ENCODE results near the gene SPPL2B. TPM values are rescaled to one million over a fixed set of nuclear protein-coding genes. Genes with fewer than 3 reads are reported as not detected.
A peak's percentile ranks its signal among the peaks of the same experiment; 100 is the strongest.
"Not testable (repeated sequence)": the region's sequence is repeated elsewhere in the genome, so short reads cannot be mapped to it uniquely, and the experiment has no call there.

SPPL2B gene
- total RNA-seq, 1 donor from 2014 or later = 69.7 TPM

GRCh38 chr19:2342656-2343288 lies 14.3 kb downstream of the SPPL2B start:
- Mint-ChIP-seq H3K27ac (no peak overlapping the region), H3K9me3 (no peaks in the 10 kb centered on the region), H3K36me3 (ENCODE audit: low read depth) (peaks cover 7% of the 10 kb centered on the region), H3K4me1 (no peaks in the 10 kb centered on the region), H3K27me3 (no peaks in the 10 kb centered on the region), H3K4me3 (no peak overlapping the region)
- DNase-seq = no peak
- intact Hi-C loops (cut with micrococcal nuclease) = no loop called here

- Mint-ChIP-seq H3K4me3 (no peak overlapping the region), H3K9me3 (no peaks in the 10 kb centered on the region), H3K36me3 (ENCODE audit: low read depth) (peaks cover 7% of the 10 kb centered on the region), H3K27ac (no peak overlapping the region), H3K4me1 (no peaks in the 10 kb centered on the region), H3K27me3 (no peaks in the 10 kb centered on the region)
- DNase-seq = no peak
- intact Hi-C loops (cut with micrococcal nuclease) = no loop called here
Observed at GRCh38 chr19:2343289-2343982, 15.0 kb downstream of the SPPL2B start.

GRCh38 chr19:2344381-2344870 lies 15.9 kb downstream of the SPPL2B start:
- intact Hi-C loops (cut with micrococcal nuclease) = no loop called here
- no peak overlapping the region for H3K4me3 Mint-ChIP-seq

GRCh38 chr19:2345076-2345475 lies 16.6 kb downstream of the SPPL2B start:
- no peak for DNase-seq
- Mint-ChIP-seq H3K4me3 (no peak overlapping the region), H3K36me3 (ENCODE audit: low read depth) (peaks cover 7% of the 10 kb centered on the region), H3K27ac (no peak overlapping the region), H3K9me3 (no peaks in the 10 kb centered on the region), H3K27me3 (no peaks in the 10 kb centered on the region), H3K4me1 (no peaks in the 10 kb centered on the region)
- intact Hi-C loops (cut with micrococcal nuclease) = no loop called here

More at GRCh38 chr19:2344381-2344870, 15.9 kb downstream of the SPPL2B start:
- no peak for DNase-seq
- H3K27ac Mint-ChIP-seq = no peak overlapping the region
- no peaks in the 10 kb centered on the region for H3K9me3 Mint-ChIP-seq
- H3K36me3 Mint-ChIP-seq (ENCODE audit: low read depth) = peaks cover 7% of the 10 kb centered on the region
- H3K27me3 Mint-ChIP-seq = no peaks in the 10 kb centered on the region
- H3K4me1 Mint-ChIP-seq = no peaks in the 10 kb centered on the region

GRCh38 chr19:2345794-2346663 lies 17.5 kb downstream of the SPPL2B start:
- H3K9me3 Mint-ChIP-seq = no peaks in the 10 kb centered on the region
- H3K27ac Mint-ChIP-seq = peak overlapping the region; percentile 23
- intact Hi-C loops (cut with micrococcal nuclease) = no loop called here

GRCh38 chr19:2349818-2350217 lies 21.3 kb downstream of the SPPL2B start:
- DNase-seq; H3K27ac Mint-ChIP-seq; intact Hi-C loops (cut with micrococcal nuclease); H3K36me3 Mint-ChIP-seq (ENCODE audit: low read depth); H3K9me3 Mint-ChIP-seq; H3K27me3 Mint-ChIP-seq; H3K4me1 Mint-ChIP-seq; H3K4me3 Mint-ChIP-seq: not testable (repeated sequence)

More at GRCh38 chr19:2345794-2346663, 17.5 kb downstream of the SPPL2B start:
- Mint-ChIP-seq H3K27me3 (no peaks in the 10 kb centered on the region), H3K36me3 (ENCODE audit: low read depth) (peaks cover 7% of the 10 kb centered on the region), H3K4me3 (no peak overlapping the region), H3K4me1 (no peaks in the 10 kb centered on the region)
- no peak for DNase-seq

GRCh38 chr19:2350656-2351055 lies 22.2 kb downstream of the SPPL2B start:
- no peaks in the 10 kb centered on the region for H3K27me3 Mint-ChIP-seq
- no peaks in the 10 kb centered on the region for H3K9me3 Mint-ChIP-seq
- H3K4me3 Mint-ChIP-seq = no peak overlapping the region
- no peak for DNase-seq
- intact Hi-C loops (cut with micrococcal nuclease) = no loop called here
- H3K36me3 Mint-ChIP-seq (ENCODE audit: low read depth) = peaks cover 3% of the 10 kb centered on the region
- H3K4me1 Mint-ChIP-seq = no peaks in the 10 kb centered on the region
- no peak overlapping the region for H3K27ac Mint-ChIP-seq

GRCh38 chr19:2351591-2351990 lies 23.1 kb downstream of the SPPL2B start:
- no peaks in the 10 kb centered on the region for H3K4me1 Mint-ChIP-seq
- H3K27ac Mint-ChIP-seq = no peak overlapping the region
- no peaks in the 10 kb centered on the region for H3K9me3 Mint-ChIP-seq
- H3K36me3 Mint-ChIP-seq (ENCODE audit: low read depth) = no peaks in the 10 kb centered on the region
- DNase-seq = no peak
- no peaks in the 10 kb centered on the region for H3K27me3 Mint-ChIP-seq
- H3K4me3 Mint-ChIP-seq = no peak overlapping the region
- intact Hi-C loops (cut with micrococcal nuclease) = no loop called here

- no peak for DNase-seq
- no peaks in the 10 kb centered on the region for H3K36me3 Mint-ChIP-seq (ENCODE audit: low read depth)
- no peak overlapping the region for H3K27ac Mint-ChIP-seq
- no peak overlapping the region for H3K4me3 Mint-ChIP-seq
- H3K9me3 Mint-ChIP-seq = no peaks in the 10 kb centered on the region
- H3K4me1 Mint-ChIP-seq = no peaks in the 10 kb centered on the region
- no peaks in the 10 kb centered on the region for H3K27me3 Mint-ChIP-seq
- intact Hi-C loops (cut with micrococcal nuclease) = no loop called here
Observed at GRCh38 chr19:2352121-2352520, 23.6 kb downstream of the SPPL2B start.

- Mint-ChIP-seq H3K4me3 (no peak overlapping the region), H3K27ac (no peak overlapping the region), H3K4me1 (no peaks in the 10 kb centered on the region), H3K36me3 (ENCODE audit: low read depth) (no peaks in the 10 kb centered on the region), H3K27me3 (no peaks in the 10 kb centered on the region), H3K9me3 (no peaks in the 10 kb centered on the region)
- DNase-seq = no peak
- intact Hi-C loops (cut with micrococcal nuclease) = no loop called here
Observed at GRCh38 chr19:2353159-2353886, 24.8 kb downstream of the SPPL2B start.

- H3K27ac Mint-ChIP-seq = no peak overlapping the region
- no peak overlapping the region for H3K4me3 Mint-ChIP-seq
- H3K27me3 Mint-ChIP-seq = peaks cover 4% of the 10 kb centered on the region
- no peak for DNase-seq
- H3K36me3 Mint-ChIP-seq (ENCODE audit: low read depth) = no peaks in the 10 kb centered on the region
- H3K4me1 Mint-ChIP-seq = no peaks in the 10 kb centered on the region
- intact Hi-C loops (cut with micrococcal nuclease) = no loop called here
- H3K9me3 Mint-ChIP-seq = no peaks in the 10 kb centered on the region
Observed at GRCh38 chr19:2353887-2354592, 25.6 kb downstream of the SPPL2B start.

GRCh38 chr19:2354670-2355069 lies 26.2 kb downstream of the SPPL2B start:
- no peak for DNase-seq
- H3K27ac Mint-ChIP-seq = no peak overlapping the region
- peaks cover 5% of the 10 kb centered on the region for H3K27me3 Mint-ChIP-seq
- H3K4me3 Mint-ChIP-seq = no peak overlapping the region
- H3K36me3 Mint-ChIP-seq (ENCODE audit: low read depth) = no peaks in the 10 kb centered on the region
- no peaks in the 10 kb centered on the region for H3K4me1 Mint-ChIP-seq
- no peaks in the 10 kb centered on the region for H3K9me3 Mint-ChIP-seq
- intact Hi-C loops (cut with micrococcal nuclease) = no loop called here
